IPS DF 4.7 (cell line): ENCODE measurements around the gene TOP2A.
"Not testable (repeated sequence)": the region's sequence is repeated elsewhere in the genome, so short reads cannot be mapped to it uniquely, and the experiment has no call there.

Experiments
- DNase-seq: peaks from one replicate; pipeline ENCODE4 v3.0.0-alpha.2; 2013; ENCODE audit warnings: low spot score; ENCODE audit errors: extremely low read depth

Gene TOP2A

GRCh38 chr17:40376541-40376940 lies 41.2 kb downstream of the TOP2A start:
- not testable (repeated sequence) for DNase-seq

- DNase-seq: not testable (repeated sequence)
Measured at GRCh38 chr17:40375786-40376185, 41.9 kb downstream of the TOP2A start.

GRCh38 chr17:40374821-40375498 lies 42.7 kb downstream of the TOP2A start:
- DNase-seq: no peak

- DNase-seq: no peak
Measured at GRCh38 chr17:40373999-40374398, 43.7 kb downstream of the TOP2A start.

GRCh38 chr17:40373324-40373723 lies 44.4 kb downstream of the TOP2A start:
- DNase-seq: no peak

GRCh38 chr17:40372644-40373043 lies 45.1 kb downstream of the TOP2A start:
- not testable (repeated sequence) for DNase-seq

GRCh38 chr17:40372031-40372430 lies 45.7 kb downstream of the TOP2A start:
- DNase-seq: no peak

GRCh38 chr17:40371261-40371929 lies 46.3 kb downstream of the TOP2A start:
- no peak for DNase-seq

GRCh38 chr17:40369923-40370322 lies 47.8 kb downstream of the TOP2A start:
- no peak for DNase-seq

- DNase-seq: not testable (repeated sequence)
Measured at GRCh38 chr17:40367728-40368127, 50.0 kb downstream of the TOP2A start.

- DNase-seq: no peak
Measured at GRCh38 chr17:40366861-40367518, 50.7 kb downstream of the TOP2A start.

GRCh38 chr17:40366076-40366860 lies 51.4 kb downstream of the TOP2A start:
- no peak for DNase-seq

GRCh38 chr17:40364906-40365305 lies 52.8 kb downstream of the TOP2A start:
- no peak for DNase-seq

- DNase-seq: no peak
Measured at GRCh38 chr17:40364121-40364861, 53.4 kb downstream of the TOP2A start, which contains the start of gene GJD3. Gene GJD3, minus strand, starts transcription at chr17:40364737. Its CDS starts 922 bp downstream, at chr17:40363815.

- DNase-seq: no peak
Measured at GRCh38 chr17:40363111-40363827, 54.4 kb downstream of the TOP2A start.

GRCh38 chr17:40362696-40363110 lies 55.0 kb downstream of the TOP2A start:
- DNase-seq: no peak

- DNase-seq: no peak
Measured at GRCh38 chr17:40361925-40362695, 55.6 kb downstream of the TOP2A start.

- DNase-seq: no peak
Measured at GRCh38 chr17:40361063-40361924, 56.4 kb downstream of the TOP2A start.
